ENCODE results near the gene PTP4A1.

Gene PTP4A1

DNA sequence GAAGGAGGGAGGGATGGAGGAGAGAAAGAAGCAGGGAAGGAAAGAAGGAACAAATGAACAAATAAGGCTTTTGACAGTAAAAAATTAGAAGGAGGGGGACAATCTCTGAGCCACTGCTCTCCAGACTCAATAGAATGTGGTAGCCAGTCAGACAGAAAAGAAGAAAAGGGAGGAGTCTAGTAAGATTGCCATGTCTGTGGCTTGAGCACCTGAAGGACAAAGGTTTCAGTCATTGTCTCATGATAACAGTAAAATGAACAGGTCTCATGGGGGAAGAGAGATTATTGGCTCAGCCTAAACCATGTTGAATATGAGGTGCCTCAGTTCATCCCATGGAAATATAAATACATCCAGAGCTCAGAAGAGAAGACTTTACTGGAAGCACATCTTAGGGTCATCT is 14.0 kb upstream of the PTP4A1 start:
- no peak for DNase-seq

GRCh38 chr6:63560801-63561287 is 11.4 kb upstream of the PTP4A1 start:
- no peak for DNase-seq

DNA sequence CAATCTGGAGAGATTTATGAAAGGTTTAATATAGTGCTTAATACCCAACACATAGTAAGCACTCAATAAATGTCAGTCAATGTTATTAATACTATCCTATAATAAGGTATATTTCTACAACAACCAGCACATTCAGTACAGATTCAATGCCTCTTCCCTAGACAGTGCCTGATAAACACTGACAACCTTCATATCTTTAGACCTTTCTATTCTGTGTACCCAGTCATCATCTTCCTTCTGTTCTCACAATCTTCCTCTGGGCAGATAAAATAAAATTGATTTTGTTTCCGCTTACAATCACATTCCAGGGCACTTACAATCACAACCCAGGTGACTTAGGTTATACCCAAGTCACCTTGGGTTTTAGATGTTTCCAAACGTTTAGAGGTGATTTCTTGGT is 11.0 kb upstream of the PTP4A1 start:
- DNase-seq: no peak

DNA sequence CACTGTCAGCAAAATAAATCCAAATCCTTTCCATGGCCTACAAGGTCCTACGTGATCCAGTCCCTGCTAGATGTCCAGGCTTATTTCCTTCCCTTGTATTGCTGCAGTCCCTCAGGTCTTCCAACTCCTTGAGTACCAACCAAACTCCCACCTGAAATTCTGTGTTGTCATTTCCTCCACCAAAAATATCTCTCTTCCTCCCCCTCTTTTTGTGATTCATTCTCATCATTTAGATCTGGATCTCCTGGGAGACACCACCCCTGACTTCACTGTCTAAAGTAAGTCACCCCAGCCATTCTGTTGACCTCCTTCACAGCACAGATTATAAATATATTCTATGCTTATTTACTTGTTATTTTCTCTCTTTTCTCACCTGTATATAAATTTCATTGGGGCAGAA is 9.0 kb upstream of the PTP4A1 start:
- no peak for DNase-seq

- DNase-seq: no peak
These were observed 7.1 kb upstream of the PTP4A1 start for GRCh38 chr6:63565058-63565726.

DNA sequence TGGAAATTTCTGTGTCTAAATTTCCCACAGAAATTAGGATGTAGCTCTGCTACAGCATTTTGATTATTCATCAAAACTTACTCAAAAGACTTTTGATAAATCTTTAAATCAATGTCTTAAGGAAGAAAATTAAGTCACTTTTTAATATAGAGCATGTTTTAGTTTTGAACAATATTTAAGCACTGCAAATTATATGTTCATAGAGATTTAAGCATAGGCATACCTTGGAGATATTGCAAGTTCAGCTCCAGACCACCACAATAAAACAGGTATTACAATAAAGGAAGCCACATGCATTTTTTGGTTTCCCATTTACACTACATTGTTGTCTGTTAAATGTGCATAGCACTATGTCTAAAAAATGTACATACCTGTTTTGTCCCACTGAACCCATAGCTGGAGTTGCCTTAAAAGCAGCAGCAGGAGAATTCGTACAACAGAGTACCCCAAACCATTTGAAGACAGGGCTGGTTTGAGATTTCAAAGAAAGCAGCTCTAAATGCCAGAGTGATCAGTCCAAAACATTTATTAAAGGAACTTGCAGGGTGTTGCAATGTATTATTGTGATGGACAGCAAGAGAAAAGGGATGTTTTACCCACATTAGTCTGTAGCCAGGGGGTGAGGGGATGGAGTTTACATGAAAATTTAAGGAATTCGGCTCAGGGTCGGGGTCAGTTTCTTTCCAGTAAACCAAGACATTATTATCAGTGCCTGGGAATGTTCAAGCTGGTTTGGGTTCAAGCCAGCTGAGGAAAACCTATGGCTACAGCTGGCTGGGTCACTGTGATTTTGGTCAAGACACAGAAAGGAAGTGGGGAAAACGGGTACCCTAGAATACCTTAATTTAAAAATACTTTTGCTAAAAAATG is 6.3 kb upstream of the PTP4A1 start:
- no peak for DNase-seq

DNA sequence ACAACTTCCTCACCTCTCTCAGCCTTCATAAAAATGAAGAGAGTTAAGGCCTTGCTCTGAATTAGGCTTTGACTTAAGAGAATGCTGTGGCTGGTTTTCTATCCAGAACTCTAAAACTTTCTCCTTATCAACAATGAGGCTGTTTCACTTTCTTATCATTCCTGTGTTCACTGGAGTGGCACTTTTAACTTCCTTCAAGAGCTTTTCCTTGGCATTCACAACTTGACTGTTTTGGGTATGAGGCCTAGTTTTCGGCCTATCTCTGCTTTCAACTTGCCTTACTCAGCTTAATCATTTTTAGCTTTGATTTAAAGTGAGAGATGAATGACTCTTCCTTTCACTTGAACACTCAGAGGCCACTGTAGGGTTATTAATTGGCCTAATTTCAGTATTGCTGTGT is 4.3 kb upstream of the PTP4A1 start:
- no peak for DNase-seq

- no peak for DNase-seq
These were observed 778 bp upstream of the PTP4A1 start for GRCh38 chr6:63571361-63572043.

DNA sequence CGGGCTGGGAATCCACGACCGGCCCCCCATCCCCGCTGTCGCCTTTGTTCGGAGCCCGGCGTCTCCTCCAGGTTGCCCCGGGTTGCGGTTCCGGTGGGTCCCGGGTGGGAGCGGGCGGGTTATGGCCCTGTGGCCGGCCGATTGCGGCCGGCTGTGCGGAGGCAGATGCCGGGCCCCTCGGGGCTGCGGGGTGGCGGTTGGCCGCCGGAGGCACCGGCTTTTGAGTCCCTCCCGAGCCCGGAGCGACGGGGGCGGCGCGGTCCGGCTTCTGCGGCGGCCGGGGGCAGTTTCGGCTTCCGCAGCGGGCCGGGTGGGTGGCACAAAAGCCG is 431 bp downstream of the PTP4A1 start:
- DNase-seq: no peak

DNA sequence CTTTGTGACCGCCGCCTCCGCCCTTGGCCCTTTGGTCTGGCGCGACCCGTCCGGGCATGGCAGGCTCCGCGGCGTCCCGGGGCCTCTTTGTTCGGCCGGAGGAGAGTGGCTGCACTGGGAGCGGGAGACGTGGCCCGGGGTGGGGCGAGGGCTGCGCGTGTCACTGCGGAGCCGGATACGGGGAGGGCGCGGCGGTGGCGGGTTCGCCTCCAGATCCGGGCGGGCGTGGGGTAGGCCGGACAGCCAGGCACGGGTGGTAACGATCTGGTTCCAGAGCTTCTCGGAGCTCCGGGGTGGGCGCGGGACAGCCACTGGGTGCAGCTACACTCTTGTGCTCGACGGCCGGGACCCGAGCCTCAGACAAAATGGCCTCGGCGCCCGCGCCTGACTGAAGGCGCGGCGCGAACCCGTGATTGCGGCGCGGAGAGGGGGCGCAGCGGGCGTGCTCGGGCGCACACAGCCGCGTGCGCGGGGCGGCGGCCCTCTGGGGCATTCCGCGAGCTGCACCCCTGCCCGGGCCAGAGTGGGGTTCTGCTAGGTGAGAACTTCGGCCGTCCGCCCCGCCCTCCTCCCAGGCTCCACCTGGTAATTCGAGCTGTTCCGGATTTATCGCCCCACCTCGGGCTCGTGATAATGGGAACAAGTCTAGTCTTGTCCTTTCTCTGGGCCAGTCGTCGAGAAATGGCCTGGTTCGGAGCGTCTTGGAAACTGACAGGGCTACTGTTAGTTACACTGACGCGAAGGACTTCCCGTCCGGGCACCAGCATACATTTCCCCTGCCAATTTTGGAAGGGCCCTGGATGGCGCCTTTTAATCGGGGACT is 1.0 kb downstream of the PTP4A1 start:
- DNase-seq: peak; percentile 83

DNA sequence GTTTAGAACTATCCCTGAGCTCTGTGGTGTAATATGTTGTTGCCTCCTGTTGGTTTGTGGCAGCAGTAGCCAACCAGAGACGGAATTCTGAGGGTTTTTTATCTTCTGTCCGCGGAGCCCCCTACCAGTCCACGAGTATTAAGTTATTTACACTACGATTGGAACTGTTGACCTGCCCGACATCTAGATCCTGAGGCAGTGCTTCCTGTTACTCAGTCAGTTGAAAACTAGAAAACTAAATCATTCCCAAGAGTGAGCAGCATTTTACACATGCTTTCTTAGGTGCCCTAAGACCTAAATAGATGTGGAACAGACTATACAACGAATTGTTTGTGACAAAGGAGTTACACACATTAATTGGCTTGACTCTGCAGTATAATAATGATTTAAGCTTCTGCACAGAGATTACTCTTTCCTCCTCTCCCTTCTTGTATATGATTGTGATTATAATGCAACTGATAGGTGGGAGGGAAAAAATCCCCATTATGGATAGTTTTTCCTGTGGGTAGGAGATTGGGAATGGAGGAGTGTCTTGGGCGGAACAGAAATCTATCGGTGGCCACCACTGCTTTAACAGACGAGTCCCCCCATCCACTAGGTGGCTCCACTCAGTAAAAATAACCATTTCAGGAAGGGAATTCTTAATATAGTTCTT is 1.7 kb downstream of the PTP4A1 start:
- DNase-seq: peak; percentile 86

DNA sequence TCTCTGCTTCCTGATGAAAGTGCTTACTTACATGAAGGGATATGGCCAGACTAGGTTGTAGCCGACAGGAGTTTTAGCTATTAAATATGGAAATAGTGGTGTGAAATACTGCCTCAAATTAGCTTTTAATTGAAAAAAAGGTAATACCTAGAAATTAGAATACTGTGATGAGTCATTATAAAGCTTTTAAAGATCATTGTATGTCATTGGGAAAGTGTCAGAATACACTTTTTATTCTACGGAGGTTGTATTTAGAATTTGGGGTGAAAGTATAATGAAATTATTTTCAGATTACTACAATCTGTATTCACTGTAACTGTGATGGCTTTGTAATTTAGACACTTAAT is 2.2 kb downstream of the PTP4A1 start:
- no peak for DNase-seq

GRCh38 chr6:63576147-63576772 is 4.0 kb downstream of the PTP4A1 start:
- no peak for DNase-seq

GRCh38 chr6:63576985-63577712 is 4.9 kb downstream of the PTP4A1 start:
- DNase-seq: no peak

DNA sequence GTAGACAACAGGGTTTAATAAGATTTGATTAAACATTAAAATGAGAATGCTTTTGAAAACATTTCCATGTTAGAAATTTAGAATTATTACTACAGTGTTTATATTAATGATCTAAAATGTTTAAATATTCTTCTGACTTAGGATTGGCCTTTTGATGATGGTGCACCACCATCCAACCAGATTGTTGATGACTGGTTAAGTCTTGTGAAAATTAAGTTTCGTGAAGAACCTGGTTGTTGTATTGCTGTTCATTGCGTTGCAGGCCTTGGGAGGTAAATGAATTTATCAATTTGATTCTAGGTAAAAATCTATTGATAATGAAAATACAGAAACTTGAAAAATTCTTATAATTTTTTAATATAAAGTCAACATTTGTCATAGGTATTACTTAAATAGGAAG is 6.5 kb downstream of the PTP4A1 start:
- DNase-seq: no peak

GRCh38 chr6:63579937-63580703 is 7.8 kb downstream of the PTP4A1 start:
- DNase-seq: no peak

GRCh38 chr6:63580704-63580961 is 8.4 kb downstream of the PTP4A1 start:
- DNase-seq: no peak

- no peak for DNase-seq
These were observed 9.2 kb downstream of the PTP4A1 start for GRCh38 chr6:63581355-63582013.

- DNase-seq: no peak
These were observed 10.4 kb downstream of the PTP4A1 start for GRCh38 chr6:63582579-63583231.

GRCh38 chr6:63584125-63584514 is 11.8 kb downstream of the PTP4A1 start:
- DNase-seq: no peak
